Measurements from ENCODE around the gene LPO.

Gene LPO

DNA sequence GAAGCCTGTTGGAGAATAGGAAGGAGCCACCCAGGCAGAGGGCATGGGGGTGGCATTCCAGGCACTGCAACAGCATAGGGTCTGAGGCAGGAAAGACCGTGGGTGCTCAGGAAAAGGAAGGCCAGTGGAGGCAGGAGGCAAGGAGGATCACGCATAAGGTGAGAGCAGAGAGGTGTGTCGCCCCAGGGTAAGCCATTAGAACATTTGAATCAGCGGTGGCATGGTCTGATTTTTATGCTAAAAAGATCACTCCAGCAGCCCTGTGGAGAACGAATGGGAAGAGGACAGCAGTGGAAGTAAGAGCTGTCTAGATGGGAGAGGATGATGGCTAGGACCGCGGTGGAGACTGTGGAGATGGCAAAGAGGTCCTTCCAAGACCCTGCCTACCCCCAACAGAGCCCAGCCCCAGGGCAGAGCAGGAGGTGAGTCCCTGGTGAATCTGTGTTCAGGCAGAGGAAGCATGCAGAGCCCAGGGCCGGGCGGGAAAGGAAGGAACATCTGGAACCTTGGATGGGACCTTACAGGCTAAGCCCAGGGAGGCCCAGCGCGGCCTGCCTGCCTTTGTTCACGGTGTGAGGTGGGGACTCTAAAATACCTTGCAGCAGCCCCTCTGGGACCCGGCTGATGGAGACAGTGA, 7.8 kb downstream of the LPO start:
- TF ChIP-seq, protein P1, sequence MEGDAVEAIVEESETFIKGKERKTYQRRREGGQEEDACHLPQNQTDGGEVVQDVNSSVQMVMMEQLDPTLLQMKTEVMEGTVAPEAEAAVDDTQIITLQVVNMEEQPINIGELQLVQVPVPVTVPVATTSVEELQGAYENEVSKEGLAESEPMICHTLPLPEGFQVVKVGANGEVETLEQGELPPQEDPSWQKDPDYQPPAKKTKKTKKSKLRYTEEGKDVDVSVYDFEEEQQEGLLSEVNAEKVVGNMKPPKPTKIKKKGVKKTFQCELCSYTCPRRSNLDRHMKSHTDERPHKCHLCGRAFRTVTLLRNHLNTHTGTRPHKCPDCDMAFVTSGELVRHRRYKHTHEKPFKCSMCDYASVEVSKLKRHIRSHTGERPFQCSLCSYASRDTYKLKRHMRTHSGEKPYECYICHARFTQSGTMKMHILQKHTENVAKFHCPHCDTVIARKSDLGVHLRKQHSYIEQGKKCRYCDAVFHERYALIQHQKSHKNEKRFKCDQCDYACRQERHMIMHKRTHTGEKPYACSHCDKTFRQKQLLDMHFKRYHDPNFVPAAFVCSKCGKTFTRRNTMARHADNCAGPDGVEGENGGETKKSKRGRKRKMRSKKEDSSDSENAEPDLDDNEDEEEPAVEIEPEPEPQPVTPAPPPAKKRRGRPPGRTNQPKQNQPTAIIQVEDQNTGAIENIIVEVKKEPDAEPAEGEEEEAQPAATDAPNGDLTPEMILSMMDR (IDR thresholded peaks at IDR 0.05; ENCODE audit: insufficient read depth, low read depth, low read length, missing control alignments) = no peak
- no peak for DNase-seq (ENCODE audit: low read depth)
- H3K4me3 ChIP-seq (ENCODE audit: low read length) = no peak overlapping the region

DNA sequence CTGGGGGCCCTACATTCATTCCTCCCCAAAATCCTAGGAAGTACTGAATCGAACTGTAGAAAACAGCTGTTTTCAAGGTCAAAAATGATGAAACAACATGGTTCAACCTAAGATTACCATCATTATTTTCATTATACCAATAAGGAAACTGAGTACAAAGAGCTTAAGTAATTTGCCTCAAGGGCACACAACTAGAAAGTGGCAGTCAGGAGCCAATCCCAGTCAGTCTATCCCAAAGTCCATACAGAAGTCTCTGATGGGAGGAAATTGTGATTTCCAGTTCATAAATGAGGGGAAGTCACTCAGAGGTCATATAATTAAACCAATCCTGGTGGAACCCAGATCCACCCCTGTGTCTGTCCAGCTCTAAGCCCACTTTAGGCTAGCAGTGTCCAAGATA, 8.4 kb downstream of the LPO start:
- TF ChIP-seq, protein P1 (IDR thresholded peaks at IDR 0.05; ENCODE audit: insufficient read depth, low read depth, low read length, missing control alignments) = no peak
- H3K4me3 ChIP-seq (ENCODE audit: low read length) = no peak overlapping the region
- no peak for DNase-seq (ENCODE audit: low read depth)

DNA sequence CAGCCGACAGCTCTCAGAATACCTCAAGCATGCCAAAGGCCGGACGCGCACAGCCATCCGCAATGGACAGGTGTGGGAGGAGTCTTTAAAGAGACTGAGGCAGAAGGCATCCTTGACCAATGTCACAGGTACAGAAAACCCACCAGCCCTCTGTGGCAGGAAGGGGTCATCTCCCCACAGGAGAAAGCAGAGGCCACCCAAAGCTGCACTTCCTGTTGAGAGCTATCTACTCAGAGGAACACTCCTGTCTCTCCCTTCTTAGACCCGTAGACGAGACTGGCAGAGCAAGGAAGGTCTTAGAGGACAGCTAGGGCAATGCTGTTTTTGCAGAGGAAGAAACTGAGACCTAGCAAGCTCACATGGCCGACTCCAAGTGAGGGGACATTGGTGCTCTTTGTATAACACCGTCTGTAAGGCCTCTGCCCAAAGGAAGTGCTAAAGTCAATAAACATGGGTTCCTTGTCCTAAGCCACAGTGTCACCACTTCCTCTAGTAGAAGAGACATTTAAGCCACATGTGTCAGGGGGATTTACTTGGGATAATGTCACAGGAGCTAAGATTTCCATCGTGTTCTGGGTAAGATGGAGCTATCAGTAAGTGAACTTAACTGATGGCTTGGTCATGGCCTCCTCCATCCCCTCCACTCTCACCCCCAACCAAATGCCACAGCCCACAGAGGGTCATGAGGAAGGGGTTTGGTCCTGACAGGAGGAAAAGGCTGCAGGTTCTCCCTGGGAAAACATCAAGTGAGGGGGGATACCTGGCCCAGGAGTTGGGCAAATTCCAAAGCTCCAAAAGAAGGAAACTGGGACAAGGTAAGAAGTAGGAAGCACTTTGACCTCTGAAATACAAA, 9.4 kb downstream of the LPO start:
- DNase-seq (ENCODE audit: low read depth) = no peak
- H3K4me3 ChIP-seq (ENCODE audit: low read length) = no peak overlapping the region
- TF ChIP-seq, protein P1 (IDR thresholded peaks at IDR 0.05; ENCODE audit: insufficient read depth, low read depth, low read length, missing control alignments) = no peak

DNA sequence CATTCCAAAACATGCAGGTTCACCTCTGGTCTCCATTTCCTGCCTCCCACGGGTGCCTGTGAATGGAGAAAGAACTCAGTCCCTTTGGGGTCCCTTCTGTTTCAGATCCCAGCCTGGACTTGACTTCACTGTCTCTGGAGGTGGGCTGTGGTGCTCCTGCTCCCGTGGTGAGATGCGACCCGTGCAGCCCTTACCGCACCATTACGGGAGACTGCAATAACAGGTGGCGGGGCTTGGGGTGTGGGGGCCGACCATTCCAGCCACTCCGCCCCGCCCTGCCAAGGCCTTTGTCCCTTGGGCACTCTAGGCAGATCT, 10.5 kb downstream of the LPO start:
- no peak overlapping the region for H3K4me3 ChIP-seq (ENCODE audit: low read length)

DNA sequence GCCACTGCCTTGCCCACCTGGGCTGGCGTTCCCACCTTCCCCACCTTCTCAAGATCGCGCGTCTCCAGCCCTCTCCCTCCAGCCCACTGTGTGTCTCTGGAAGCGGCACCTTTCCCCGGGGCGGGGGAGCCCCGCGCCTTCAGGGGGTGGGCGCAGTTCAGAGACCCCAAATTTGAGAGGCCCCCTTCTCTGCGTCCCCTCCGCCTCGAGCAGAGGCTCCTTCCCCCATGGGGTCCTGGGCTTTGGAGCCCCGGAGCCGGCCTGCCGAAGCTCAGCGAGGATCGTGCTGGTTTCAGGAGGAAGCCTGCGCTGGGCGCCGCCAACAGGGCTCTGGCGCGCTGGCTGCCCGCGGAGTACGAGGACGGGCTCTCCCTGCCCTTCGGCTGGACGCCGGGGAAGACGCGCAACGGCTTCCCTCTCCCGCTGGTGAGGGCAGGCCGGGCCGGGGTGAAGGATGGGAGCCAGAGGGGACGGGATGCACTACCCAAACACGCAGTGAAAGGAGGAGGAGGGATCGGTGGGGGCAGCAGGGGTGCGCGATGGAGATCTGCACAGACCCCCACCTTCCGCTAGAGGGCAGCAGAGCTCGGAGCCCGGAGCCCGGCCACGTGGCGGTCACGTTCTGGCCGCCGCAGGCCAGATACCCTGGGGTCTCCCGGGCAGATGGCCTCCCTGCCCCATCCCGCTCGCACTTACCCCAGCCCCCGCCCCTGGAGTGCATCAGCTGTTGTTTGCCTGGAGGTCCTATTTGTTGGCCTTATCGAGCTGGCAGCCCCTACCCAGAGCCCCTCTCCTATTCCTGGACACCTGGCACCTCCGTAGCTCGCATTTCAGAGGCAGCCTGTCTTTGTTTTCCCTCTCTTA, 11.1 kb downstream of the LPO start:
- DNase-seq (ENCODE audit: low read depth) = peak; percentile 45

More for the DNA sequence above, 10.5 kb downstream of the LPO start:
- TF ChIP-seq, protein P1 (IDR thresholded peaks at IDR 0.05; ENCODE audit: insufficient read depth, low read depth, low read length, missing control alignments) = no peak
- DNase-seq (ENCODE audit: low read depth) = no peak

DNA sequence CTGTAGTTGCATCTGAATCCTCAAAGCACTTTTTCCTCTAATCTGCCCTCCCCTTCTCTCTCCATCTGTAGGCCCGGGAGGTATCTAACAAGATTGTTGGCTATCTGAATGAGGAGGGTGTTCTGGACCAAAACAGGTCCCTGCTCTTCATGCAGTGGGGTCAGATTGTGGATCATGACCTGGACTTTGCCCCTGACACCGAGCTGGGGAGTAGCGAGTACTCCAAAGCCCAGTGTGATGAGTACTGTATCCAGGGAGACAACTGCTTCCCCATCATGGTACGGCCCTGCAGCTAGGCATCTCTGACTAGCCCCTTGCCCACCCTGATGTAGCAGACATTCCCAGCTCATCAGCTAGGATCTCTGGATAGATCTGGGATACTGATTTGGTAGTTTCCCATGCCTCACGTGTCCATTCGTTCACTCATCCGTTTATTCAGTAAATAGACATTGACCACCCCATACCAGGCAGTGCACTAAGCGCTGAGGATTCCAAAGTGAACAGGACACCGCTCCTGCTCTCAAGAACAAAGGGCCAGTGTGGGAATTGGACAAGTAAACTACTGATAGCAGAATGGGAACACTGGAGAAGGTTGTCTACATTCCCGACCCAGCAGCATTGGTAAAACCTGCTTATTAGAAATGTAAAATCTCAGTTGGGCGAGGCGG, 12.1 kb downstream of the LPO start:
- DNase-seq (ENCODE audit: low read depth) = no peak
- TF ChIP-seq, protein P1 (IDR thresholded peaks at IDR 0.05; ENCODE audit: insufficient read depth, low read depth, low read length, missing control alignments) = no peak
- no peak overlapping the region for H3K4me3 ChIP-seq (ENCODE audit: low read length)

More for the DNA sequence above, 11.1 kb downstream of the LPO start:
- peak overlapping the region; percentile 40 for H3K4me3 ChIP-seq (ENCODE audit: low read length)
- TF ChIP-seq, protein P1 (IDR thresholded peaks at IDR 0.05; ENCODE audit: insufficient read depth, low read depth, low read length, missing control alignments) = peak; percentile 78

Data from epithelial cell of esophagus (primary cell).